Neural crest cell (in vitro differentiated cells): ENCODE results near the gene EXTL1. TPM values are rescaled to one million over a fixed set of nuclear protein-coding genes. Genes with fewer than 3 reads are reported as not detected.
A peak's percentile ranks its signal among the peaks of the same experiment; 100 is the strongest.

Source experiments
- DNase-seq: peaks from one replicate; pipeline ENCODE4 v3.0.0; 2021; ENCODE audit warnings: low read depth, mixed read lengths, low spot score
- H3K27ac Mint-ChIP-seq: one replicate; pipeline ENCODE4 v1.8.0; 2021; ENCODE audit warnings: mild to moderate bottlenecking, mixed read lengths; ENCODE audit not compliant: unreplicated experiment
- H3K27me3 Mint-ChIP-seq: 2 replicates; pipeline ENCODE4 v1.8.0; 2021; ENCODE audit warnings: low read depth, mild to moderate bottlenecking, mixed read lengths
- H3K36me3 Mint-ChIP-seq: 2 replicates; pipeline ENCODE4 v1.8.0; 2021; ENCODE audit warnings: low read depth, mild to moderate bottlenecking, mixed read lengths
- H3K4me1 Mint-ChIP-seq: 2 replicates; pipeline ENCODE4 v1.8.0; 2021; ENCODE audit warnings: mixed read lengths
- H3K4me3 Mint-ChIP-seq: one replicate; pipeline ENCODE4 v1.8.0; 2021; ENCODE audit warnings: mild to moderate bottlenecking, mixed read lengths
- H3K9me3 Mint-ChIP-seq: 2 replicates; pipeline ENCODE4 v1.8.0; 2021; ENCODE audit warnings: mixed read lengths
- total RNA-seq: library from RNA; stranded (reverse); gene quantifications from 2 replicates; pipeline ENCODE4 v1.2.1, GENCODE V29; 2021
- TF ChIP-seq, protein P1 (sequence below): fragments of 200-600 bp; sonication (generic); conservative IDR thresholded peaks from 2 replicates; pipeline ENCODE4 v1.5.0; 2021; ENCODE audit warnings: antibody characterized with exemption, mild to moderate bottlenecking

The EXTL1 gene
- total RNA-seq, 1 donor from 2014 or later: 8.1 TPM

DNA sequence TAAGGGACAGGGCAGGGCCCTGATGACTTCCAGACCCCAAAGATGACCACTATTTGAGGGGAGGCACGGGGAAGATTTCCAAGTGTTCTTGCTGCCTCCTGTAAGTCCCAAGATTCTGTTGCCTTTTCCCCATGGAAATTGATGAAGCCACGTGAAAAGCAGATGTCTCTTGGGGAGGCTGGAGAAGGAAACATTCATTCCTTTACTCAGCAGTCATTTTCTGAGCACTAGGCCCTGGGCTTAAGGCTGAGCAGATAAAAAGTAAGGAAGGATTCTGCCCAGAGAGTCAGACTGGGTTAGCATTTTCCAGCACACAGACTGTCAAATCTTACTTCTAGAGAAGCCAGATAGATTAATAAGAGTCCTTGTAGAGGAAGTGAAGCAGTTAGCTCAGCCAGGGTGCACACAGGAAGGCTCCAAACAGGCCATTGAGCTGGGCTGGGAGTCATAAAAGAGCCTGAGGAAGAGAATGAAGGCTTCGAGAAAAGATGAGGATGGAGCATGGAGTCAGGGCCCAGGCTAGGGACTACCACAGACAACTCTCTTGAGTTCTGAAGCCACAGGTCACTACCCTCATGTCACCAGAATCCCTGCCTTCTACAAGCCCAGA is 10.1 kb downstream of the EXTL1 start:
- peak overlapping the region; percentile 29 for H3K27ac Mint-ChIP-seq
- peak overlapping the region; percentile 32 for H3K4me3 Mint-ChIP-seq
- H3K36me3 Mint-ChIP-seq: no peaks in the 10 kb centered on the region
- TF ChIP-seq, protein P1, sequence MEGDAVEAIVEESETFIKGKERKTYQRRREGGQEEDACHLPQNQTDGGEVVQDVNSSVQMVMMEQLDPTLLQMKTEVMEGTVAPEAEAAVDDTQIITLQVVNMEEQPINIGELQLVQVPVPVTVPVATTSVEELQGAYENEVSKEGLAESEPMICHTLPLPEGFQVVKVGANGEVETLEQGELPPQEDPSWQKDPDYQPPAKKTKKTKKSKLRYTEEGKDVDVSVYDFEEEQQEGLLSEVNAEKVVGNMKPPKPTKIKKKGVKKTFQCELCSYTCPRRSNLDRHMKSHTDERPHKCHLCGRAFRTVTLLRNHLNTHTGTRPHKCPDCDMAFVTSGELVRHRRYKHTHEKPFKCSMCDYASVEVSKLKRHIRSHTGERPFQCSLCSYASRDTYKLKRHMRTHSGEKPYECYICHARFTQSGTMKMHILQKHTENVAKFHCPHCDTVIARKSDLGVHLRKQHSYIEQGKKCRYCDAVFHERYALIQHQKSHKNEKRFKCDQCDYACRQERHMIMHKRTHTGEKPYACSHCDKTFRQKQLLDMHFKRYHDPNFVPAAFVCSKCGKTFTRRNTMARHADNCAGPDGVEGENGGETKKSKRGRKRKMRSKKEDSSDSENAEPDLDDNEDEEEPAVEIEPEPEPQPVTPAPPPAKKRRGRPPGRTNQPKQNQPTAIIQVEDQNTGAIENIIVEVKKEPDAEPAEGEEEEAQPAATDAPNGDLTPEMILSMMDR: no peak
- H3K9me3 Mint-ChIP-seq: no peaks in the 10 kb centered on the region
- peaks cover 2% of the 10 kb centered on the region for H3K27me3 Mint-ChIP-seq
- peaks cover 68% of the 10 kb centered on the region for H3K4me1 Mint-ChIP-seq
- DNase-seq: no peak

DNA sequence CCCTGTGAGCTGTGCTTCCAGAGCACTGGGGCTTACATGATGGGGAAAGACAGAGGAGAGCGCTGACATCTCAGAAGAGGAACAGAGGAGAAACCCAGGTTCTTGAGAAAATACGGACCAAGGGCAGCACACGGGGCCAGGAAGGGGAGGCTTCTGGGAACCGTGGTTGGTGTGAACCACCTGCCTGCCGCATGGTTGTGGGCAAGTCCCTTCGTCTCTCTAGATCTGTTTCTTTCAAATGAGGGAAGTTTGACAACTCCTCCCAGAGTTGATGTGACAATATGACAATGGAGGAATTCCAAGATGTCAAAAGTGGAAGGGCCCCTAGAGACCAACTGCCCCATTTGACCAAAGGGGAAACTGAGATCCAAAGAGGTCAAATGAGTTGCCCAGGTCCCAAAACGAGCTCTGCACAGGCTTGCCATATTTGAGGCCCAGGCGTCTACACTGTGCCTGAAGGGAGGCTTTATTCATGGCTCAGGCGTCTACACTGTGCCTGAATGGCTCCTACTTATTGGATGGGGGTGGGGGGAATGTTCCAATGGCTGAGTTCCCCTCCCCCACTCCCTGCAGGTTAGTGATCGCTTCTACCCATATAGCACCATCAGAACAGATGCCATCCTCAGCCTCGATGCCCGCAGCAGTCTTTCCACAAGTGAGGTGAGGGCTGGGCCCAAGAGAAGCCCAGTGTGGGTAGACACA is 11.2 kb downstream of the EXTL1 start:
- peak overlapping the region; percentile 75 for H3K4me3 Mint-ChIP-seq

DNA sequence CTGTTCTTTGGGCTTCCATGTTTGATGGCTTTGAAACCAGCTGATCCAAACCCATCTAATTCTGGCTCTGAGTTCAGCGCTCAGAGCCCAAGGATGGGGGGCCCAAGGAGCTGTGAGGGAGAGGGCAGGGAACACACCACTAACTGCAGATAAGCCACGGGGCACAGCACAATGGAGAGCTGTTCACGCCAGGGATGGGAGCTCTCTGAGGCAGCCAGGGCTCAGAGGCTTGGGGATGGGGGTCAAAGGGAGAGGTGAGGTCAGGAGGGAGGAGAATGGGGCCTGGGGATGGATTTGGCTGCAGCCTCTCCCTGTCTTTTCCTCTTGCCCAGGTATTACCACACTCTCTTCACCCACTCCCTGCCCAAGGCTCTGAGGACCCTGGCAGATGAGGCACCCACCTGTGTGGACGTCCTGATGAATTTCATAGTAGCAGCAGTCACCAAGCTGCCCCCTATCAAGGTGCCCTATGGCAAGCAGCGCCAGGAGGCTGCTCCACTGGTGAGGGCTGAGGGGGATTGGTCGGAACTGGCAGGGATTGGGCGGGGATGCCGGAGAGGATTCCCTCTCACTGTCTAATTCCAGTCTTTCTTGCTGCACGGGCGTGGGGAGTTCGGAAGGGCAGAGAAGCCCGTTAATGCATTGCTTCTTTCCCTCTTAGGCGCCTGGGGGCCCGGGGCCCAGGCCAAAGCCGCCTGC is 13.1 kb downstream of the EXTL1 start:
- DNase-seq: no peak

More for the DNA sequence above, 11.2 kb downstream of the EXTL1 start:
- H3K36me3 Mint-ChIP-seq: no peaks in the 10 kb centered on the region
- TF ChIP-seq, protein P1: no peak
- peak overlapping the region; percentile 31 for H3K27ac Mint-ChIP-seq
- no peaks in the 10 kb centered on the region for H3K9me3 Mint-ChIP-seq
- no peak for DNase-seq
- peaks cover 57% of the 10 kb centered on the region for H3K4me1 Mint-ChIP-seq
- H3K27me3 Mint-ChIP-seq: peaks cover 2% of the 10 kb centered on the region

DNA sequence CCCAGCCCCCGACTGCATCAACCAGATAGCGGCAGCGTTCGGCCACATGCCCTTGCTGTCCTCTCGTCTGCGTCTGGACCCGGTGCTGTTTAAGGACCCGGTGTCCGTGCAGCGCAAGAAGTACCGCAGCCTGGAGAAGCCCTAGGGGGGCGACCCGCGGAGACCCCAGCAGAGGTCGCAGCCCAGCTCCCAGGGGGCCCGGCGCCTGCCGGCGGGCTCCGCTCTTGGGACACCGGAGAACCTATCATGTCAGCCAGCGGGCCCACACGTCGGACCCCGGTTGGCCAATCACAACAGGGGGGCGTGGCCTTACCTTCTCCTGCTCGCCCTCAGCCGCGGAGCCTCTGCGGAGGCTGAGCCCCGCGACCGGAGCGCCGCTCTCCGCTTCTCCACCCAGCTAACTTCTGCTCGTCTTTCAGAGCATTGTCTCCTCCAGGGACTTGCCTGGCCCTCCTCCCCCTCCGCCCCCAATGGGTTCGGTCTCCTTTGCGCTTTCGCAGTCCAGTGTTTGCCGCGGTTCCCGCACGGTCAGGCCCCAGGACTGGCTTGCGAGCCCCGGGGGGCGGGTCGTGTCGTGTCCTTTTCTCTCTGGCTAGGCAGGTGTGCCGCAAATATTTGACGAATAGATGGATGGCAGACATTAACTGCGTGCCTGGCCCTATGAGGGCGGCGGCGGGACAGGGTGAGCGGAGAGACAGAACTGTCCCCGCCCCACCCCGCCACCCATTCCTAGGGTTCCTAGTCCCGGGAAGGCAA is 13.8 kb downstream of the EXTL1 start:
- H3K27me3 Mint-ChIP-seq: peaks cover 2% of the 10 kb centered on the region
- peak overlapping the region; percentile 96 for H3K27ac Mint-ChIP-seq
- no peaks in the 10 kb centered on the region for H3K9me3 Mint-ChIP-seq

More for the DNA sequence above, 13.1 kb downstream of the EXTL1 start:
- Mint-ChIP-seq H3K9me3 (no peaks in the 10 kb centered on the region), H3K27ac (no peak overlapping the region), H3K4me3 (peak overlapping the region; percentile 97), H3K27me3 (peaks cover 2% of the 10 kb centered on the region), H3K36me3 (no peaks in the 10 kb centered on the region), H3K4me1 (peaks cover 41% of the 10 kb centered on the region)
- TF ChIP-seq, protein P1: no peak

More for the DNA sequence above, 13.8 kb downstream of the EXTL1 start:
- DNase-seq: peak; percentile 92
- peak overlapping the region; percentile 97 for H3K4me3 Mint-ChIP-seq
- H3K36me3 Mint-ChIP-seq: no peaks in the 10 kb centered on the region
- TF ChIP-seq, protein P1: no peak
- H3K4me1 Mint-ChIP-seq: peaks cover 37% of the 10 kb centered on the region
